Ovary (tissue), 9 donors: ENCODE data around the gene NRGN. TPM values are rescaled to one million over a fixed set of nuclear protein-coding genes. Genes with fewer than 3 reads are reported as not detected.

Experiments
- DNase-seq, 5 donors: peaks; one replicate each; pipeline ENCODE4 v3.0.0-alpha.2; 2019 to 2020
- H3K27ac ChIP-seq, 2 donors: fragments of 200-600 bp; one replicate each; pipeline versions ENCODE4 v1.5.1 to v1.8.0; 2019 to 2022
- H3K27me3 ChIP-seq: fragments of 200-600 bp; one replicate; pipeline ENCODE4 v1.8.0; 2022
- H3K36me3 ChIP-seq: fragments of 200-600 bp; sonication (generic); one replicate; pipeline ENCODE4 v1.5.1; 2019
- H3K4me1 ChIP-seq: one replicate; pipeline ENCODE4 v1.8.1; 2013; ENCODE audit warnings: mild to moderate bottlenecking, moderate library complexity; ENCODE audit not compliant: insufficient read depth
- H3K4me3 ChIP-seq: fragments of 200-600 bp; sonication (generic); one replicate; pipeline ENCODE4 v1.5.1; 2017
- H3K9me3 ChIP-seq, 2 donors: fragments of 200-600 bp in 1 of 2; sonication (generic) in 1 of 2; one replicate each; pipeline versions ENCODE4 v1.5.1 to v1.8.1; 2013 to 2019; ENCODE audit warnings: mild to moderate bottlenecking in 1 of 2, moderate library complexity in 1 of 2
- CTCF ChIP-seq, 3 donors: fragments of 450-650 bp in 2 of 3; fragments of 200-600 bp in 1 of 3; IDR thresholded peaks; one replicate each; pipeline versions ENCODE4 v1.5.1 to v1.8.0; 2016 to 2022; ENCODE audit warnings: antibody characterized with exemption in 3 of 3, mild to moderate bottlenecking in 1 of 3
- EP300 ChIP-seq: sonication (generic); formaldehyde crosslinking; IDR thresholded peaks from one replicate; pipeline ENCODE4 v1.6.1; 2017; ENCODE audit warnings: antibody characterized with exemption
- POLR2A ChIP-seq: fragments of 450-650 bp; IDR thresholded peaks from one replicate; pipeline ENCODE4 v1.6.1; 2017; ENCODE audit warnings: antibody characterized with exemption, mild to moderate bottlenecking, moderate library complexity
- whole genome bisulfite sequencing, 3 donors: extraction: QIAGEN DNeasy Blood & Tissue Kit in 1 of 3; methylation state at CpG; one replicate each; pipeline versions ENCODE4 v1.1.5 to v1.1.7; 2013 to 2017; 5-methylcytosine and 5-hydroxymethylcytosine counted together
- intact Hi-C, 4 donors: fragments of 100-400 bp; cut with DNase I; formaldehyde crosslinking; loops; one replicate each; pipeline versions ENCODE4 v1.11.0 to v1.15.1; 2022 to 2023
- polyA plus RNA-seq, 2 donors: library from polyadenylated mRNA; stranded (reverse); fragments of 200-250 nt in 1 of 2; fragments of 350-450 nt in 1 of 2; fragmentation: Illumina TruSeq in 1 of 2; extraction: RNeasy Lipid Tissue Mini Kit (QIAGEN cat#74804) in 1 of 2; gene quantifications; one replicate each; pipeline ENCODE4 v1.2.3, GENCODE V29; 2013 to 2014
- total RNA-seq, 7 donors: library from RNA; depleted of rRNA in 2 of 7; stranded (reverse); fragments of >200 nt in 2 of 7; fragmentation: NEBNext Ultra II Directional in 3 of 7; extraction: Animal tissue kit (Norgen Biotek cat#: 25700) in 3 of 7; gene quantifications; one replicate each; pipeline versions ENCODE4 v1.1.0 to v1.2.4, GENCODE V29; 2016 to 2023
- donor health status: DM: no; HTN: no; CAD: no; lungs with moderate emphysema.
- donor health status: DM: no; HTN: no; CAD: no.
- donor health status: Bipolar disorder and iron deficiency.
- donor health status: DM: yes; HTN: yes; CAD: no.
- donor health status: DM: no; HTN: no; CAD: no.
- donor health status: DM: yes; HTN: yes; CAD: no.

Gene NRGN
- total and polyA plus RNA-seq, 9 donors, result 1.1 to 7.0 (median 4.2) TPM; not detected in 1

GRCh38 chr11:124738713-124739478 is 846 bp upstream of the NRGN start:
- WGBS, 3 donors, result 79 to 86% (median 79%) methylated on average over 21 of the region's 21 CpGs
- Histone ChIP-seq H3K27me3 (no peaks in the 10 kb centered on the region), H3K27ac (no peak overlapping the region), H3K4me3 (no peak overlapping the region), H3K36me3 (no peaks in the 10 kb centered on the region), H3K4me1 (peaks cover 2% of the 10 kb centered on the region), H3K9me3 (no peaks in the 10 kb centered on the region)
- TF ChIP-seq CTCF (IDR thresholded peaks at IDR 0.05) (no peak), POLR2A (no peak), EP300 (no peak)
- DNase-seq, result no peak
- intact Hi-C loops, result no loop called here

GRCh38 chr11:124740277-124740882 is 638 bp downstream of the NRGN start:
- Histone ChIP-seq H3K27me3 (no peaks in the 10 kb centered on the region), H3K36me3 (no peaks in the 10 kb centered on the region), H3K4me1 (peaks cover 2% of the 10 kb centered on the region), H3K27ac (no peak overlapping the region), H3K4me3 (peak overlapping the region; percentile 41), H3K9me3 (no peaks in the 10 kb centered on the region)
- intact Hi-C loops, result no loop called here
- DNase-seq, result peak in 1 of 5 donors; percentile 37
- TF ChIP-seq EP300 (no peak), POLR2A (no peak), CTCF (IDR thresholded peaks at IDR 0.05) (peak in 1 of 3 donors; percentile 10)
- WGBS, 3 donors, result 1 to 2% (median 1%) methylated on average over 35 to 37 of the region's 37 CpGs

GRCh38 chr11:124742555-124742954 is 2.8 kb downstream of the NRGN start:
- intact Hi-C loops, result no loop called here
- no peak for DNase-seq
- WGBS, 3 donors, result 70 to 85% (median 81%) methylated on average over 2 of the region's 2 CpGs
- H3K27ac ChIP-seq, result no peak overlapping the region
- no peaks in the 10 kb centered on the region for H3K36me3 ChIP-seq
- no peak overlapping the region for H3K4me3 ChIP-seq
- TF ChIP-seq POLR2A (no peak), EP300 (no peak), CTCF (IDR thresholded peaks at IDR 0.05) (no peak)
- peaks cover 2% of the 10 kb centered on the region for H3K4me1 ChIP-seq
- H3K27me3 ChIP-seq, result no peaks in the 10 kb centered on the region
- H3K9me3 ChIP-seq, result no peaks in the 10 kb centered on the region

GRCh38 chr11:124743050-124743449 is 3.3 kb downstream of the NRGN start:
- Histone ChIP-seq H3K4me3 (no peak overlapping the region), H3K4me1 (peaks cover 2% of the 10 kb centered on the region), H3K9me3 (no peaks in the 10 kb centered on the region), H3K27ac (no peak overlapping the region), H3K27me3 (no peaks in the 10 kb centered on the region), H3K36me3 (no peaks in the 10 kb centered on the region)
- TF ChIP-seq EP300 (no peak), POLR2A (no peak), CTCF (IDR thresholded peaks at IDR 0.05) (no peak)
- WGBS, 3 donors, result 71 to 81% (median 77%) methylated on average over 6 of the region's 6 CpGs
- no peak for DNase-seq
- intact Hi-C loops, result no loop called here
